Inflammatory macrophage (primary cell): ENCODE measurements around the gene STOX2.
A peak's percentile ranks its signal among the peaks of the same experiment; 100 is the strongest.
"Not testable (repeated sequence)": the region's sequence is repeated elsewhere in the genome, so short reads cannot be mapped to it uniquely, and the experiment has no call there.

ENCODE experiments used
- DNase-seq, 2 donors: peaks; one replicate each; pipeline ENCODE4 v3.0.0-alpha.2; 2020 to 2022

Gene STOX2

GRCh38 chr4:183936047-183936446, 30.9 kb downstream of the STOX2 start:
- no peak for DNase-seq

GRCh38 chr4:183936574-183937345, 31.7 kb downstream of the STOX2 start:
- DNase-seq: peak in 1 of 2 donors; percentile 3

GRCh38 chr4:183940864-183941263, 35.8 kb downstream of the STOX2 start:
- DNase-seq: no peak

- DNase-seq: no peak
Observed at GRCh38 chr4:183941964-183942363, 36.9 kb downstream of the STOX2 start.

GRCh38 chr4:183945741-183946140, 40.6 kb downstream of the STOX2 start:
- DNase-seq: no peak

- DNase-seq: no peak
Observed at GRCh38 chr4:183950536-183950935, 45.4 kb downstream of the STOX2 start.

GRCh38 chr4:183952652-183953051, 47.5 kb downstream of the STOX2 start:
- DNase-seq: not testable (repeated sequence)

- DNase-seq: no peak
Observed at GRCh38 chr4:183959319-183960045, 54.4 kb downstream of the STOX2 start.

GRCh38 chr4:183960046-183960420, 54.9 kb downstream of the STOX2 start:
- DNase-seq: no peak

- no peak for DNase-seq
Observed at GRCh38 chr4:183960962-183961541, 55.9 kb downstream of the STOX2 start.

GRCh38 chr4:183961795-183962194, 56.7 kb downstream of the STOX2 start:
- no peak for DNase-seq

GRCh38 chr4:183962419-183962818, 57.3 kb downstream of the STOX2 start:
- no peak for DNase-seq

GRCh38 chr4:183966371-183966770, 61.3 kb downstream of the STOX2 start:
- no peak for DNase-seq

- no peak for DNase-seq
Observed at GRCh38 chr4:183967266-183967665, 62.2 kb downstream of the STOX2 start.

- DNase-seq: no peak
Observed at GRCh38 chr4:183968502-183968901, 63.4 kb downstream of the STOX2 start.

GRCh38 chr4:183968931-183969330, 63.8 kb downstream of the STOX2 start:
- DNase-seq: no peak

- no peak for DNase-seq
Observed at GRCh38 chr4:183969596-183969995, 64.5 kb downstream of the STOX2 start.

- no peak for DNase-seq
Observed at GRCh38 chr4:183971929-183972490, 66.9 kb downstream of the STOX2 start.

- no peak for DNase-seq
Observed at GRCh38 chr4:183977707-183978106, 72.6 kb downstream of the STOX2 start.

- DNase-seq: no peak
Observed at GRCh38 chr4:183984566-183984965, 79.5 kb downstream of the STOX2 start.

- DNase-seq: no peak
Observed at GRCh38 chr4:183985786-183986185, 80.7 kb downstream of the STOX2 start.

- DNase-seq: no peak
Observed at GRCh38 chr4:183986291-183986970, 81.3 kb downstream of the STOX2 start.
